ENCODE measurements around the gene TRIM65.
A peak's percentile ranks its signal among the peaks of the same experiment; 100 is the strongest.
"Not testable (repeated sequence)": the region's sequence is repeated elsewhere in the genome, so short reads cannot be mapped to it uniquely, and the experiment has no call there.

The TRIM65 gene

DNA sequence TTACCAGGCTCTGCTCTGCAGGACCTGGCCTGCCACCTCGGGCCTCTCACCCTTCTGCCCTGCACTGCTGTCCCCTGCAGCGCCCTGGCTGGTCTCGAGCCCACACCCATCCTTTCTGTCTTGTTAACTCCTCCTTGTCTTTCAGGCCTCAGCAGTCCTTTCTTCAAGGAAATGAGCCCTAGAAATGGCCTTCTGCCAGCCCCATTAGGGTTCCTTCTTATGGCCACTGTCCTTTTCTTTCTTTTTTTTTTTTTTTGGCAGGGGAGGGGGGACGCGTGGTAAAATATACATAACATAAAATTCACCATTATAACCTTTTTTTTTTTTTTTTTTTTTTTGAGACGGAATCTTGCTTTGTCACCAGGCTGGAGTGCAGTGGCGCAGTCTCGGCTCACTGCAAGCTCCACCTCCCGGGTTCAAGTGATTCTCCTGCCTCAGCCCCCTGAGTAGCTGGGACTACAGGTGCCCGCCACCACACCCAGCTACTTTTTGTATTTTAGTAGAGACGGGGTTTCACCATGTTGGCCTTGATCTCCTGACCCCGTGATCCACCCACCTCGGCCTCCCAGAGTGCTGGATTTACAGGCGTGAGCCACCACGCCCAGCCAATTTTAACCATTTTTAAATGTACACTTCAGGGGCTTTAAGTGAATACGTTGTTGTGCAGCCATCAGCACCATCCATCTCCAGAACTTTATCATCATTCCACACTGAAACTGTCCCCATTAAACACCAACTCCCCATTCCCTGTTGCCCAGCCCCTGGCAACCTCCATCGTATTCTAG is 31.2 kb downstream of the TRIM65 start:
- not testable (repeated sequence) for H3K27me3 ChIP-seq (ENCODE audit: control insufficient read depth, insufficient read depth, low read length); H3K27ac ChIP-seq (ENCODE audit: low read length); H3K36me3 ChIP-seq (ENCODE audit: control insufficient read depth, insufficient read depth, low read length); H3K4me3 ChIP-seq (ENCODE audit: low read length); H3K4me1 ChIP-seq (ENCODE audit: control insufficient read depth, insufficient read depth, low read length); H3K9me3 ChIP-seq (ENCODE audit: control insufficient read depth, insufficient read depth, low read length); DNase-seq (ENCODE audit: low read depth, low spot score)
- no CpG with 5 or more reads among the region's 17 CpGs for WGBS (ENCODE audit: insufficient coverage, insufficient read length)

DNA sequence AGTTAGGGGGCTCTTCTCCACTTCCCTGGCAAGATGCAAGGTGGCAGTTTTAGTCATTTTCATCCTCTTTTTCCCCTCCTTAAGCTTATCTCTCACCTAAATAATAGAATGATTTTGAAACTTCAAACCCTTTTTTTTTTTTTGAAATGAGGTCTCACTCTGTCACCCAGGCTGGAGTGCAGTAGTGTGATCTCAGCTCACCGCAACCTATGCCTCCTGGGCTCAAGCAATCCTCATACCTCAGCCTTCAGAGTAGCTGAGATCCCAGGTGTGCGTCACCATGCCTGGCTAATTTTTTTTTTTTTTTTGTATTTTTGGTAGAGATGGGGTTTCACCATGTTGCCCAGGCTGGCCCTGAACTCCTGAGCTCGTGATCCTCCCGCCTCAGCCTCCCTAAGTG is 31.9 kb downstream of the TRIM65 start:
- not testable (repeated sequence) for H3K4me1 ChIP-seq (ENCODE audit: control insufficient read depth, insufficient read depth, low read length); H3K9me3 ChIP-seq (ENCODE audit: control insufficient read depth, insufficient read depth, low read length); H3K27me3 ChIP-seq (ENCODE audit: control insufficient read depth, insufficient read depth, low read length); H3K4me3 ChIP-seq (ENCODE audit: low read length); H3K36me3 ChIP-seq (ENCODE audit: control insufficient read depth, insufficient read depth, low read length); DNase-seq (ENCODE audit: low read depth, low spot score); H3K27ac ChIP-seq (ENCODE audit: low read length)
- WGBS (ENCODE audit: insufficient coverage, insufficient read length), result no CpG with 5 or more reads among the region's 4 CpGs

DNA sequence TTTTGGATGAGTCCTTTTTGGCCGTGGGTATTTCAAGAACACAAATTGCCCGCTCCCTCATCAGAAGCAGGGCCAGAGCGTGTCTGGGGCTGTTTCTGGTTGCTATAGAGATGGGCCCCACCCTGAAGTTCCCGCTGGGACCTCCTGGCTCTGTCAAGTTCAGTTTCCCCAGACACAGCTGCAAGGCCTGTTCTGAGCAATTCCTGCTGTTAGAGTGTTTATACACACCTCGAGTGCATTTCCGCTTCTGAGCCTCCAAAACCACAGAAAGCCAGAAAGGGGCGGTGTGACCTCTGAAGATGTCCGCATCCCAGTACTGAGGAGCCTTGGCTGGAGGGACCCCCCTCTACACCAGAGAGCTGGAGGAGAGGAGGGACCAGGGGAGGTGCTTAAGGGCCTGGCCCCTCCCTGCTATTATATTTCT is 32.3 kb downstream of the TRIM65 start:
- no peak for DNase-seq (ENCODE audit: low read depth, low spot score)
- Histone ChIP-seq H3K4me1 (ENCODE audit: control insufficient read depth, insufficient read depth, low read length) (peaks cover 2% of the 10 kb centered on the region; the same call in 1 of the 2 replicates), H3K27ac (ENCODE audit: low read length) (no peak overlapping the region), H3K9me3 (ENCODE audit: control insufficient read depth, insufficient read depth, low read length) (no peaks in the 10 kb centered on the region), H3K27me3 (ENCODE audit: control insufficient read depth, insufficient read depth, low read length) (no peaks in the 10 kb centered on the region), H3K4me3 (ENCODE audit: low read length) (no peak overlapping the region), H3K36me3 (ENCODE audit: control insufficient read depth, insufficient read depth, low read length) (no peaks in the 10 kb centered on the region)
- no CpG with 5 or more reads among the region's 8 CpGs for WGBS (ENCODE audit: insufficient coverage, insufficient read length)

DNA sequence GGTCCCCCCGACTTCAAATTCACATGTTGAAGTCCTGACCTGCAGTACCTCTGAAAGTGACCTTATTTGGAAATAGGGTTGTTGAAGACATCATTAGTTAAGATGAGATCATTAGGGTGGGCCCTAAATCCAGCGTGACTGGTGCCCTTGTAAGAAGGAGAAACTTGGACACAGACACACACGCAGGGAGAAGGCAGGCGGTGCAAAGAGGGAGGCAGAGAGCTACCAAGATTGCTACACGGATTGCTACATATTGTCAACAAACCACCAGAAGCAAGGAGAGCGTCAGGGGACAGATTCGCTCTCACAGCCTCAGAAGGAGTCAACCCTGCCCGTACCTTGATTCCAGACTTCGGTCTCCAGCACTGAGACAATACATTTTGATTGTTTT is 34.8 kb downstream of the TRIM65 start:
- Histone ChIP-seq H3K4me1 (ENCODE audit: control insufficient read depth, insufficient read depth, low read length) (peaks cover 2% of the 10 kb centered on the region; the same call in 1 of the 2 replicates), H3K27ac (ENCODE audit: low read length) (no peak overlapping the region), H3K27me3 (ENCODE audit: control insufficient read depth, insufficient read depth, low read length) (no peaks in the 10 kb centered on the region), H3K36me3 (ENCODE audit: control insufficient read depth, insufficient read depth, low read length) (no peaks in the 10 kb centered on the region), H3K4me3 (ENCODE audit: low read length) (no peak overlapping the region), H3K9me3 (ENCODE audit: control insufficient read depth, insufficient read depth, low read length) (no peaks in the 10 kb centered on the region)
- no peak for DNase-seq (ENCODE audit: low read depth, low spot score)
- no CpG with 5 or more reads among the region's 9 CpGs for WGBS (ENCODE audit: insufficient coverage, insufficient read length)

DNA sequence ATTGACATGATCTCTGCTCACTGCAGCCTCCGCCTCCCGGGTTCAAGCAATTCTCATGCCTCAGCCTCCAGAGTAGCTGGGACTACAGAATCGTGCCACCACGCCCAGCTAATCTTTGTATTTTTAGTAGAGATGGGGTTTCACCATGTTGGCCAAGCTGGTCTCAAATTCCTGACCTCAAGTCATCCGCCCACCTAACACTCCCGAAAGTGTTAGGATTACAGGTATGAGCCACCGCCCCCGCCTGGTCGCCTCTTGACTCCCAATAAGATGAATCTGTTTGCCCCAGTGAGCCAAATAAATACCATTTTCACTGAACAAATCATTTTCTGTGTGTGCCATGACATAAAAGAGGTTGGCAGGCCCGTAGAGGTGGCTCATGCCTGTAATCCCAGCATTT is 37.4 kb downstream of the TRIM65 start:
- H3K27me3 ChIP-seq (ENCODE audit: control insufficient read depth, insufficient read depth, low read length); H3K4me3 ChIP-seq (ENCODE audit: low read length); H3K27ac ChIP-seq (ENCODE audit: low read length); H3K4me1 ChIP-seq (ENCODE audit: control insufficient read depth, insufficient read depth, low read length); H3K9me3 ChIP-seq (ENCODE audit: control insufficient read depth, insufficient read depth, low read length); DNase-seq (ENCODE audit: low read depth, low spot score); H3K36me3 ChIP-seq (ENCODE audit: control insufficient read depth, insufficient read depth, low read length): not testable (repeated sequence)
- no CpG with 5 or more reads among the region's 10 CpGs for WGBS (ENCODE audit: insufficient coverage, insufficient read length)

DNA sequence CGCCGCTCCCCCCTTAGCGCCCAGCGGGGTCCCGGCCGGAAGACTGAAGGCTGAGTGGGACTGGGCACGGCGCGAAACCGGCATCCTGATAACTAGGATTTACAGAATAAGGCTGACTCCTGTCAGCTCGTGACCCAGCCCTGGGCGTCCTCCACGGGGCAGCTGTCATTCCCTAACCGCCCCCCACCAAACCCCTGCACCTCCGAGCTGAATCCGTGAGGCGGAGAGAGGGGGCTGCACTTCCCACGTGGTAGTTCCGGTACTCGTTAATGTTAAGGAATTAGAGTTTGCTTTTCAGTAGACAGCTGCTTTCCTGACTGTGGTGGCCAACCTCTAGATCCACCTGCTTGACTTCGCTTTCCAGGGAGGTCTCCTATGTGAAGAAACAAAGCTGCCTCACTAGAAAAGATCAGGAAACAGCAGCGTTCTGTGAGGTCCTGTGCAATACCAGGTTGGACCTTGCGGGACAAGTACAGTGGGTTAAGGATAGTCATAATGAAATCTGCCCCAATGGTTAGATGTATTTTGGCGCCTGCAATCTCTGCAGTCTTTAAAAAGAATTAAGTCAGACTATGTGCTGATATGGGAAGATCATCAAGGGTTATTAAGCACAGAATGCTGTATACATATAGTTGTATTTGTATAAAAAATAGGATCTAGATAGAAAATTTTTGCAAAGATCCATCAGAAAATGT is 40.5 kb downstream of the TRIM65 start:
- Histone ChIP-seq H3K9me3 (ENCODE audit: control insufficient read depth, insufficient read depth, low read length) (no peaks in the 10 kb centered on the region), H3K27me3 (ENCODE audit: control insufficient read depth, insufficient read depth, low read length) (no peaks in the 10 kb centered on the region), H3K4me1 (ENCODE audit: control insufficient read depth, insufficient read depth, low read length) (no peaks in the 10 kb centered on the region), H3K36me3 (ENCODE audit: control insufficient read depth, insufficient read depth, low read length) (peaks cover 2% of the 10 kb centered on the region; the same call in 1 of the 2 replicates), H3K4me3 (ENCODE audit: low read length) (peak overlapping the region; percentile 94; the same call in 1 of the 2 replicates), H3K27ac (ENCODE audit: low read length) (no peak overlapping the region)
- no CpG with 5 or more reads among the region's 24 CpGs for WGBS (ENCODE audit: insufficient coverage, insufficient read length)
- no peak for DNase-seq (ENCODE audit: low read depth, low spot score)

DNA sequence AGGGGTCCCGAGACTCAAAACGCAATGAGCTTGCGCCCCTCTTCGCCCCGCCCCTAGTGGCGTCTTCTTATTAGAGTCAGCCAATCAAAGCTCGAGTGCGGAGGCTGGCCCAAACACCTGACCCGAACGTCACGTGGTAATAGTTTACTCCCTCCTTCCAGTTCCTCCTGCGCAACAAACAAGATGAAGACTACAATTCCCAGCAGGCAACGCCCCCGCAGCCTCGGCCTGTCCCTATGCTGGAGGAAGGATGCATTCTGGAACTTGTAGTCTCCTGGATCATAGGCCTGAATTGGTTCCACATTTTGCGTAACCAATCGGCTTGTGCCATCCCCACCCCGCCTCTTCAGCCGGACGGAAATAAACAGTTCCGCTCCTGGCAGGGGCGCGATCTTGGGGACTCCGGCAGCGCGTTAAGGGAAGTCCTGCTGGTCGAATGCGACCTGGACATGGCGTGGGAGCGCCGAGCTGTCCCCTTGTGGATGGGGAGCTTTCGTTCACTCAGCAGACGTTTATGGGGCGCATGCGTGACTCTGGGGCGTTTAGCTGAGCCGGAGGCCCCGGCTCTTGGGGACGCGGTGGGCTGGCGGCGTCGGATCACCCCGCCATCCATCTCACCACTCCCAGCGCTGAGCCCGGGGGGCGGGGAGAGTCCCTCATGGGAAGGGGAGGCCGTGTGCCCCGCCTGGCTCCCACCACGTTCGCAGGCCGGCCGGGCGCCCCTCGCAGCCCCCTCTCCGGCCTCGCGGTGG is 41.3 kb downstream of the TRIM65 start, which contains the start of gene WBP2:
Gene WBP2, minus strand, starts transcription at position 26 of the 752 bp plus-strand sequence. CDS start 38 bp downstream, outside the sequence.
- no CpG with 5 or more reads among the region's 58 CpGs for WGBS (ENCODE audit: insufficient coverage, insufficient read length)
- no peaks in the 10 kb centered on the region for H3K4me1 ChIP-seq (ENCODE audit: control insufficient read depth, insufficient read depth, low read length)
- peaks cover 3% of the 10 kb centered on the region for H3K36me3 ChIP-seq (ENCODE audit: control insufficient read depth, insufficient read depth, low read length)
- H3K4me3 ChIP-seq (ENCODE audit: low read length), result peak within 1 kb of the TSS; percentile 94
- H3K9me3 ChIP-seq (ENCODE audit: control insufficient read depth, insufficient read depth, low read length), result no peaks in the 10 kb centered on the region
- no peaks in the 10 kb centered on the region for H3K27me3 ChIP-seq (ENCODE audit: control insufficient read depth, insufficient read depth, low read length)
- no peak within 1 kb of the TSS for H3K27ac ChIP-seq (ENCODE audit: low read length)
- DNase-seq (ENCODE audit: low read depth, low spot score), result peak; percentile 100

DNA sequence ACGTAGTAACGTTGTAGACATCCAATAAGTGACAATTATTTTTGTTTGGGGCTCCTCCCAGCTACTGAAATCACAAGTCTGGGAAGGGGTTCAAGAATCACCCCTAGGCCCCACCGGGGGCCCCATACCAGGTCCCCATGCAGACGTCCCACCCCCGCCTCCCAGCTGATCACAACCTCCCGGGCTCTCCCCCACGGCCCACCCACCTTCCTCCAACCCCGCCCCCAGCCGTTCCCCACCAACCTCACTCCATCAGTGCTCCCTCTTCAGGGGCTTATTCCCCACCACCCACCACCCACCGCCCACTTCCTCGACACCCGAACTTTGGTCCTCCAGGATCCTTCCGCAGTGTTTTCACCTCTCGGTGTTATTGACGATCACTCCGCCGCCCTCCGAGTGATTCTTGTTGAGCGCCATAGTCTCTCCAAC is 41.9 kb downstream of the TRIM65 start:
- Histone ChIP-seq H3K9me3 (ENCODE audit: control insufficient read depth, insufficient read depth, low read length) (no peaks in the 10 kb centered on the region), H3K4me3 (ENCODE audit: low read length) (peak overlapping the region; percentile 75; the same call in 1 of the 2 replicates), H3K36me3 (ENCODE audit: control insufficient read depth, insufficient read depth, low read length) (peaks cover 4% of the 10 kb centered on the region), H3K4me1 (ENCODE audit: control insufficient read depth, insufficient read depth, low read length) (no peaks in the 10 kb centered on the region), H3K27me3 (ENCODE audit: control insufficient read depth, insufficient read depth, low read length) (no peaks in the 10 kb centered on the region), H3K27ac (ENCODE audit: low read length) (no peak overlapping the region)
- DNase-seq (ENCODE audit: low read depth, low spot score), result no peak
- WGBS (ENCODE audit: insufficient coverage, insufficient read length), result no CpG with 5 or more reads among the region's 19 CpGs

DNA sequence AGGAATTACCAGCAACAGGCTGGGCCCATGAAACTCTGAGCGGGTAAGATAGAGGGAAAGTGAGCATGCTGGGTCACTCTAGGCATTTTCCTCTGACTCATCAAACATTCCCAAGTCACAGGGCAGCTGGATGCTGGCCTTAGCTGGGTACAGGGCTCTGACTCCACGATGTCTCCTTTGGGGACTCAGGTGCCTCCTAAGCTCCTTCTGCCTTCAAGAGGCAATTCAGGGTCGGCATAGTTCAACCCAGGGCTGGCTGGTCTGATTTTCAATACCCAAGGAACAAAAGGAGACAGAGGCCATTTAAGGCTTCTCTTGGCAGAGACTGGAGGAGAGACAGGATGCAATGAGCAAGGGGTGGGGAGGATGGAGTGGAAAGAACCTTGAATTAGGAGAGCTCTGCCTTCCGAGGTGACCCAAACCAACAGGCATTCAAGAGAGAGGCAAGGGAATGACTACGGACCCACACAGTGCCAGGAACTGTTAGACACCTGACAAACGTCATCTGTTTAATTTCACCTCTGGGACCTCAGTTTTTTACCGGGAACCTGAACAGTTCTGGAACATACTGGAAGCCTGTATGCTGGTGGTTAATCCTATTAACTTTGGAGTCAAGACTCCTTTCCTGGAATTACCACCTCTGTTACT is 42.5 kb downstream of the TRIM65 start:
- H3K27me3 ChIP-seq (ENCODE audit: control insufficient read depth, insufficient read depth, low read length), result no peaks in the 10 kb centered on the region
- H3K4me3 ChIP-seq (ENCODE audit: low read length), result peak overlapping the region; percentile 75; the same call in 1 of the 2 replicates
- H3K9me3 ChIP-seq (ENCODE audit: control insufficient read depth, insufficient read depth, low read length), result no peaks in the 10 kb centered on the region
- peaks cover 10% of the 10 kb centered on the region for H3K36me3 ChIP-seq (ENCODE audit: control insufficient read depth, insufficient read depth, low read length)
- no CpG with 5 or more reads among the region's 7 CpGs for WGBS (ENCODE audit: insufficient coverage, insufficient read length)
- H3K27ac ChIP-seq (ENCODE audit: low read length), result no peak overlapping the region
- no peak for DNase-seq (ENCODE audit: low read depth, low spot score)
- no peaks in the 10 kb centered on the region for H3K4me1 ChIP-seq (ENCODE audit: control insufficient read depth, insufficient read depth, low read length)

DNA sequence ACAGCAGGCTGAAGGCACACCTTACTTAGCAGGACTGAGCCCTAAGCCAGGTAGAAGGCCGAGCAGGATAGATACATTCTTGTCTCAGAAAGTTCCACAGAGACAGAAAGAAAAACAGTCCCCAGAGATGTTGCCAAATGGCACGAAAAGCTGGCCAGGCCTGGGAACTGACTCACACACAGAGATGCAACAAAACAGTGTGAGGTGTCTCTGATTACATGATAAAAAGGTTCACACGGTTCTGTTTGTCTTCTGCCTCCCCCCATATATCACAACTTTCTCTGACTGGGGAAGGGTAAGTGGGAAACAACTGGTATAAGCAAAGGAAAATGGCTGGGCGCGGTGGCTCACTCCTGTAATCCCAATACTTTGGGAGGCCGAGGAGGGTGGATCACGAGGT is 43.3 kb downstream of the TRIM65 start:
- Histone ChIP-seq H3K27ac (ENCODE audit: low read length) (no peak overlapping the region), H3K9me3 (ENCODE audit: control insufficient read depth, insufficient read depth, low read length) (no peaks in the 10 kb centered on the region), H3K4me1 (ENCODE audit: control insufficient read depth, insufficient read depth, low read length) (no peaks in the 10 kb centered on the region), H3K36me3 (ENCODE audit: control insufficient read depth, insufficient read depth, low read length) (peaks cover 10% of the 10 kb centered on the region), H3K4me3 (ENCODE audit: low read length) (no peak overlapping the region), H3K27me3 (ENCODE audit: control insufficient read depth, insufficient read depth, low read length) (no peaks in the 10 kb centered on the region)
- no CpG with 5 or more reads among the region's 7 CpGs for WGBS (ENCODE audit: insufficient coverage, insufficient read length)
- no peak for DNase-seq (ENCODE audit: low read depth, low spot score)
